Measurements from ENCODE around the gene TRRAP. TPM values are rescaled to one million over a fixed set of nuclear protein-coding genes. Genes with fewer than 3 reads are reported as not detected.

TRRAP gene
- total RNA-seq, 2 donors from 2014 or later, result 23.4 to 24.3 TPM

- H3K36me3 ChIP-seq, result peaks cover 69% of the 10 kb centered on the region
- no peak overlapping the region for H3K27ac ChIP-seq
- no peaks in the 10 kb centered on the region for H3K4me1 ChIP-seq
- no peaks in the 10 kb centered on the region for H3K27me3 ChIP-seq
- no peak overlapping the region for H3K4me3 ChIP-seq
- no peak for DNase-seq (ENCODE audit: low spot score)
- no peak for TF ChIP-seq CTCF (IDR thresholded peaks at IDR 0.05)
- H3K9me3 ChIP-seq, result no peaks in the 10 kb centered on the region
Observed at GRCh38 chr7:98887038-98887437, 8.7 kb downstream of the TRRAP start.

- TF ChIP-seq CTCF (IDR thresholded peaks at IDR 0.05), result no peak
- H3K36me3 ChIP-seq, result peaks cover 81% of the 10 kb centered on the region
- DNase-seq (ENCODE audit: low spot score), result no peak
Observed at GRCh38 chr7:98892609-98893008, 14.3 kb downstream of the TRRAP start.

GRCh38 chr7:98899816-98900215 is 21.5 kb downstream of the TRRAP start:
- TF ChIP-seq CTCF (IDR thresholded peaks at IDR 0.05), result no peak
- H3K4me1 ChIP-seq, result no peaks in the 10 kb centered on the region
- H3K4me3 ChIP-seq, result no peak overlapping the region
- H3K27ac ChIP-seq, result no peak overlapping the region
- H3K27me3 ChIP-seq, result no peaks in the 10 kb centered on the region
- no peak for DNase-seq (ENCODE audit: low spot score)
- H3K36me3 ChIP-seq, result peaks cover 93% of the 10 kb centered on the region
- H3K9me3 ChIP-seq, result no peaks in the 10 kb centered on the region

More at GRCh38 chr7:98892609-98893008, 14.3 kb downstream of the TRRAP start:
- H3K4me3 ChIP-seq, result no peak overlapping the region
- H3K9me3 ChIP-seq, result no peaks in the 10 kb centered on the region
- no peaks in the 10 kb centered on the region for H3K27me3 ChIP-seq
- no peak overlapping the region for H3K27ac ChIP-seq
- H3K4me1 ChIP-seq, result no peaks in the 10 kb centered on the region

- DNase-seq (ENCODE audit: low spot score), result no peak
- no peak overlapping the region for H3K27ac ChIP-seq
- peaks cover 93% of the 10 kb centered on the region for H3K36me3 ChIP-seq
- no peaks in the 10 kb centered on the region for H3K27me3 ChIP-seq
- H3K9me3 ChIP-seq, result no peaks in the 10 kb centered on the region
- H3K4me1 ChIP-seq, result no peaks in the 10 kb centered on the region
- no peak overlapping the region for H3K4me3 ChIP-seq
- no peak for TF ChIP-seq CTCF (IDR thresholded peaks at IDR 0.05)
Observed at GRCh38 chr7:98900815-98901214, 22.5 kb downstream of the TRRAP start.

- H3K4me1 ChIP-seq, result no peaks in the 10 kb centered on the region
- H3K27ac ChIP-seq, result no peak overlapping the region
- H3K9me3 ChIP-seq, result no peaks in the 10 kb centered on the region
- no peak overlapping the region for H3K4me3 ChIP-seq
- no peak for TF ChIP-seq CTCF (IDR thresholded peaks at IDR 0.05)
- no peaks in the 10 kb centered on the region for H3K27me3 ChIP-seq
- H3K36me3 ChIP-seq, result peaks cover 84% of the 10 kb centered on the region
- no peak for DNase-seq (ENCODE audit: low spot score)
Observed at GRCh38 chr7:98902523-98902922, 24.2 kb downstream of the TRRAP start.

- Histone ChIP-seq H3K36me3 (peaks cover 76% of the 10 kb centered on the region), H3K4me1 (no peaks in the 10 kb centered on the region), H3K27ac (no peak overlapping the region), H3K9me3 (no peaks in the 10 kb centered on the region), H3K27me3 (no peaks in the 10 kb centered on the region), H3K4me3 (no peak overlapping the region)
- no peak for TF ChIP-seq CTCF (IDR thresholded peaks at IDR 0.05)
- no peak for DNase-seq (ENCODE audit: low spot score)
Observed at GRCh38 chr7:98903246-98903645, 24.9 kb downstream of the TRRAP start.
